Measurements from ENCODE around the gene TGFBR2. TPM values are rescaled to one million over a fixed set of nuclear protein-coding genes. Genes with fewer than 3 reads are reported as not detected.

TGFBR2 gene
- total and polyA plus RNA-seq, 2 experiments from 2014 or later: 42.2 to 52.8 TPM

DNA sequence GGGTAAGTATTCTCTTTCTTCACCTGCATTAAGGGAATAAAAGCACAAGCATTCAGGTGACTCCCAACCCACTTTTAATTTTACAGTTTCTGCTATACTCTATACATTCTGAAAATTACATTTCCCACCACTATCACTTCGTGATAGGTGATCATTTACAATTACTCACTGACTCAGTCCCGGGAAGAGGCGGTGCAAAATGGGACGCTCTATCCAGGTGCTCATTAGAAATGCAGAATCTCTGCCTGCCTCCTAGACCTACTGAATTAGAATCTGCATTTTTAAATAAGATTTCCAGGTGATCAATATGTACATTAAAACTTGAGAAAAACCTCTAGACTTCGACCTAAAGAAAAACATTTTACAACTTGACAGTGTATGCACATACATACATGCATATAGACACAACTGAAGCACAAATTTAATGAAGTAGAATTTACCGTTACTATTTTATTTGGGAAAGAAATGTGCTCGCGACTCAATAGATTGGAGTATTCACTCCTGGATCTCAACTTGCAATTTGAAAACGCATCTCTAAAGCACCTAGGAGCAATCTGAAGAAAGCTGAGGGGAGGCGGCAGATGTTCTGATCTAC is 598 bp upstream of the TGFBR2 start:
- Histone ChIP-seq H3K9me2 (replicated peaks; ENCODE audit: insufficient read depth) (no peaks in the 10 kb centered on the region), H4K20me1 (ENCODE audit: insufficient read depth, poor library complexity, severe bottlenecking) (peaks cover 10% of the 10 kb centered on the region), H3K27ac (peak overlapping the region; percentile 94), H3K79me2 (peaks cover 42% of the 10 kb centered on the region), H3K9me3 (ENCODE audit: low read depth) (no peaks in the 10 kb centered on the region), H3K4me2 (peak overlapping the region; percentile 84), H3K36me3 (replicated peaks; ENCODE audit: insufficient read depth, low read depth) (no peaks in the 10 kb centered on the region), H3K27me3 (no peaks in the 10 kb centered on the region), H3K4me1 (ENCODE audit: insufficient read depth) (peaks cover 12% of the 10 kb centered on the region), H2AFZ (peak overlapping the region; percentile 17), H3K4me3 (peak overlapping the region; percentile 99)
- DNase-seq (ENCODE audit: low spot score): peak; percentile 16
- 9% methylated on average over 10 of the region's 10 CpGs for WGBS (ENCODE audit: low lambda C conversion rate, missing lambda C conversion rate)
- TF ChIP-seq, protein P1, sequence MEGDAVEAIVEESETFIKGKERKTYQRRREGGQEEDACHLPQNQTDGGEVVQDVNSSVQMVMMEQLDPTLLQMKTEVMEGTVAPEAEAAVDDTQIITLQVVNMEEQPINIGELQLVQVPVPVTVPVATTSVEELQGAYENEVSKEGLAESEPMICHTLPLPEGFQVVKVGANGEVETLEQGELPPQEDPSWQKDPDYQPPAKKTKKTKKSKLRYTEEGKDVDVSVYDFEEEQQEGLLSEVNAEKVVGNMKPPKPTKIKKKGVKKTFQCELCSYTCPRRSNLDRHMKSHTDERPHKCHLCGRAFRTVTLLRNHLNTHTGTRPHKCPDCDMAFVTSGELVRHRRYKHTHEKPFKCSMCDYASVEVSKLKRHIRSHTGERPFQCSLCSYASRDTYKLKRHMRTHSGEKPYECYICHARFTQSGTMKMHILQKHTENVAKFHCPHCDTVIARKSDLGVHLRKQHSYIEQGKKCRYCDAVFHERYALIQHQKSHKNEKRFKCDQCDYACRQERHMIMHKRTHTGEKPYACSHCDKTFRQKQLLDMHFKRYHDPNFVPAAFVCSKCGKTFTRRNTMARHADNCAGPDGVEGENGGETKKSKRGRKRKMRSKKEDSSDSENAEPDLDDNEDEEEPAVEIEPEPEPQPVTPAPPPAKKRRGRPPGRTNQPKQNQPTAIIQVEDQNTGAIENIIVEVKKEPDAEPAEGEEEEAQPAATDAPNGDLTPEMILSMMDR (IDR thresholded peaks at IDR 0.05; ENCODE audit: poor library complexity): no peak
- TF ChIP-seq EZH2phosphoT487 (IDR thresholded peaks at IDR 0.05; ENCODE audit: low read depth, severe bottlenecking, unreplicated experiment): no peak
- TF ChIP-seq EZH2 (IDR thresholded peaks at IDR 0.05; ENCODE audit: borderline replicate concordance): no peak

DNA sequence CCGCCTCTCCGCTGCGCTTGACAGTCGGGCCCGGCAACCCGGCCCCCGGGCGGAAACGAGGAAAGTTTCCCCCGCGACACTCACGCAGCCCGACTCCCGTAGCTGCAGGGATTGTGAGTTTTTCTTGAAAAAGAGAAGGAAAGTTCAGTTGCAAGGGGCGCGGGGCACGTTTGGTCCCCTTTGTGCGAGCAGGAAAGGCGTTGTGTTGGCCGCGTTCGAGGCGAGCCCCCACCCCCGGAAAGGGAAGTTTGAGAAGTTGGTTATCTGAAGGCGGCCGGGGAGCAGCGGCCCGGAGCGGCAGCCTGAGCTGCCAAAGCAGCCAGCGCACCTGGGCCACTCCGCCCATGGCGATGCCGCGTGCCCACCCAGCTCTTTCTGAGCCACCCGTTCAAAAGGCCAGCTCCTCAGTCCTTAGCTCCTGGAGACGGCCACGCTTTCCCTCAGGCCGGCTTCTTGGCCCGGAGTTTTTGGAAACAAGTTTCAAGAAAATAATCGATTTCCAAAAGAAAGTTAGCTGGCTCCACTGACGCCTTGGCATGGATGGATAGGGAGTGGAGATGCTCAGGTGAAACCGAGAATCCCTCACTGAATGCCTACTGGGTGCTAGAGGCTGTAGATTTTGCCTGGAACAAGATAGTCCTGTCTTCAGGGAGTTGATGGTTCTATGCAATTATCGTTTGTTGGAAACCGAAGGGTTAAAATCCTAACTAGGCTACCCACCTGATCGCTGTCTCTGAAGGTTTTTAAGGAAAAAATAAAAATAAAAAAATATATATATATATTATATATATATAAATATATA is 832 bp downstream of the TGFBR2 start:
- peak overlapping the region; percentile 84 for H3K4me2 ChIP-seq
- 5% methylated on average over 37 of the region's 45 CpGs for WGBS (ENCODE audit: low lambda C conversion rate, missing lambda C conversion rate)
- TF ChIP-seq, protein P1 (IDR thresholded peaks at IDR 0.05; ENCODE audit: poor library complexity): no peak
- H2AFZ ChIP-seq: peak overlapping the region; percentile 72
- H3K9me2 ChIP-seq (replicated peaks; ENCODE audit: insufficient read depth): no peaks in the 10 kb centered on the region
- H3K9me3 ChIP-seq (ENCODE audit: low read depth): no peaks in the 10 kb centered on the region
- H3K27ac ChIP-seq: peak overlapping the region; percentile 94
- H4K20me1 ChIP-seq (ENCODE audit: insufficient read depth, poor library complexity, severe bottlenecking): peaks cover 17% of the 10 kb centered on the region
- H3K4me1 ChIP-seq (ENCODE audit: insufficient read depth): peaks cover 19% of the 10 kb centered on the region
- no peaks in the 10 kb centered on the region for H3K27me3 ChIP-seq
- peak overlapping the region; percentile 99 for H3K4me3 ChIP-seq
- H3K36me3 ChIP-seq (replicated peaks; ENCODE audit: insufficient read depth, low read depth): no peaks in the 10 kb centered on the region
- peak; percentile 75 for DNase-seq (ENCODE audit: low spot score)
- H3K79me2 ChIP-seq: peaks cover 56% of the 10 kb centered on the region

DNA sequence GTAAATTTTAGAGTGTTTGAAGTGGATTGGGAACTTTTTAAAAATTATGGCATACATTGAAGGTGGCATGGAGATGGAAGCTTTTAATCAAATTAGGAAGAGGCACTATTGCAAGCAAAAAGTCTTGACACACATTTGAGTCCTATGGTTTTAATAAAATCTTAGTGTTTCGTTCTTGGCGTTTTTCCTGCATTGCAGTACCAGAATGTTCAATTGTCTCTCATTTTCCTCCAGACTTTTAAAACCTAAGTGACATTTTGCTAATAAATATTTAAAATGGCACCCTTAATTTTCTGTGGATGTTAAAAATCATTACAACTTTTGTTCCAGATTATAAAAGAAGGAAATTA is 2.2 kb downstream of the TGFBR2 start:
- Histone ChIP-seq H3K4me3 (no peak overlapping the region), H3K27ac (no peak overlapping the region), H3K27me3 (no peaks in the 10 kb centered on the region), H2AFZ (no peak overlapping the region), H3K4me2 (peak overlapping the region; percentile 84), H3K79me2 (peaks cover 69% of the 10 kb centered on the region), H4K20me1 (ENCODE audit: insufficient read depth, poor library complexity, severe bottlenecking) (peaks cover 24% of the 10 kb centered on the region), H3K9me2 (replicated peaks; ENCODE audit: insufficient read depth) (no peaks in the 10 kb centered on the region), H3K4me1 (ENCODE audit: insufficient read depth) (peaks cover 20% of the 10 kb centered on the region), H3K36me3 (replicated peaks; ENCODE audit: insufficient read depth, low read depth) (no peaks in the 10 kb centered on the region), H3K9me3 (ENCODE audit: low read depth) (no peaks in the 10 kb centered on the region)
- DNase-seq (ENCODE audit: low spot score): no peak
- WGBS (ENCODE audit: low lambda C conversion rate, missing lambda C conversion rate): 60% methylated on average over 2 of the region's 2 CpGs
- TF ChIP-seq, protein P1 (IDR thresholded peaks at IDR 0.05; ENCODE audit: poor library complexity): no peak
- TF ChIP-seq EZH2phosphoT487 (IDR thresholded peaks at IDR 0.05; ENCODE audit: low read depth, severe bottlenecking, unreplicated experiment): no peak
- no peak for TF ChIP-seq EZH2 (IDR thresholded peaks at IDR 0.05; ENCODE audit: borderline replicate concordance)
